K562 (cell line): Measurements from ENCODE around the gene DCST1. TPM values are rescaled to one million over a fixed set of nuclear protein-coding genes. Genes with fewer than 3 reads are reported as not detected.

Source experiments
- ATAC-seq: fragments of 200-7000 bp; cut with Tn5 transposase; 3 replicates; pipeline ENCODE4 v1.9.1; 2020; ENCODE audit warnings: moderate library complexity
- BruUV-seq: library from RNA; stranded (reverse); fragments of 400-500 nt; replicated peaks from 2 replicates; lab custom pipeline; 2021; lab: Mats Ljungman, UMichigan
- CTCF ChIA-PET: fragments of 300-600 bp; formaldehyde crosslinking; extraction: SDS; loops from one replicate; lab custom pipeline; 2021; ENCODE audit warnings: low intra/inter-chr PET ratio; lab: Yijun Ruan, JAX
- POLR2A ChIA-PET: fragments of 300-600, 350-650 bp; sonication (Branson Sonifier 250); formaldehyde crosslinking; extraction: SDS; loops from one replicate; lab custom pipeline; 2021; ENCODE audit warnings: antibody characterized with exemption, inconsistent platforms; lab: Yijun Ruan, JAX
- DNase-seq, 4 experiments: peaks; one replicate each; pipeline versions ENCODE4 v3.0.0 to v3.0.0-alpha.2; 2011 to 2018; ENCODE audit warnings: low spot score in 3 of 4, mixed read lengths in 3 of 4; ENCODE audit errors: extremely low read depth in 1 of 4
- FAIRE-seq: peaks from 2 replicates; lab custom pipeline; 2011; peaks lifted over from hg19 to GRCh38; lab: Jason Lieb, UNC
- H2AFZ ChIP-seq: 2 replicates; pipeline ENCODE4 v1.6.0; 2011; ENCODE audit warnings: low read depth, low read length, control low read depth, inconsistent platforms
- H3K27ac ChIP-seq: fragments of 200-600 bp; 3 replicates; pipeline ENCODE4 v1.8.0; 2011; ENCODE audit warnings: low read depth, mild to moderate bottlenecking, control low read depth, inconsistent platforms, low read length, moderate library complexity, mixed read lengths; ENCODE audit errors: extremely low read depth
- H3K27me3 ChIP-seq, 2 experiments: fragments of 300-600 bp in 1 of 2; 2 replicates in 1 of 2; 3 replicates in 1 of 2; pipeline versions ENCODE4 v1.6.0 to v1.8.0; 2011; ENCODE audit warnings: inconsistent platforms in 2 of 2, low read length in 2 of 2, mild to moderate bottlenecking in 1 of 2, mixed read lengths in 1 of 2, moderate library complexity in 1 of 2; ENCODE audit not compliant: control insufficient read depth in 2 of 2, insufficient read depth in 2 of 2
- H3K36me3 ChIP-seq: fragments of 300-600 bp; 3 replicates; pipeline ENCODE4 v1.8.0; 2011; ENCODE audit warnings: mild to moderate bottlenecking, low read length, inconsistent platforms; ENCODE audit not compliant: control insufficient read depth, insufficient read depth
- H3K4me1 ChIP-seq, 2 experiments: fragments of 200-600 bp in 1 of 2; replicated peaks in 1 of 2; 2 replicates in 1 of 2; 3 replicates in 1 of 2; pipeline versions ENCODE4 v1.5.1 to v1.8.0; 2011; ENCODE audit warnings: inconsistent platforms in 2 of 2, low read length in 2 of 2, mild to moderate bottlenecking in 1 of 2, mixed read lengths in 1 of 2, moderate library complexity in 1 of 2; ENCODE audit not compliant: control insufficient read depth in 2 of 2, insufficient read depth in 2 of 2
- H3K4me2 ChIP-seq: 2 replicates; pipeline ENCODE4 v1.6.1; 2011; ENCODE audit warnings: low read length, control low read depth, inconsistent platforms, mixed read lengths; ENCODE audit not compliant: insufficient read depth
- H3K4me3 ChIP-seq: fragments of 200-600 bp; sonication (generic), shearing (Covaris generic); 2 replicates; pipeline ENCODE4 v1.5.1; 2016; ENCODE audit warnings: control low read depth, inconsistent platforms
- H3K79me2 ChIP-seq: fragments of 200-600 bp; 3 replicates; pipeline ENCODE4 v1.8.0; 2011; ENCODE audit warnings: low read length, inconsistent platforms; ENCODE audit not compliant: control insufficient read depth, insufficient read depth
- H3K9ac ChIP-seq, 2 experiments: 2 replicates each; pipeline versions ENCODE4 v1.6.0 to v1.6.1; 2011; ENCODE audit warnings: low read depth in 2 of 2, low read length in 2 of 2, control low read depth in 1 of 2, inconsistent platforms in 1 of 2, mild to moderate bottlenecking in 1 of 2, mixed read lengths in 1 of 2; ENCODE audit not compliant: insufficient read depth in 1 of 2
- H3K9me1 ChIP-seq: one replicate; pipeline ENCODE4 v1.6.0; 2011; ENCODE audit warnings: inconsistent platforms, mild to moderate bottlenecking, low read length, moderate library complexity; ENCODE audit not compliant: control insufficient read depth, insufficient read depth
- H3K9me3 ChIP-seq: replicated peaks from 2 replicates; pipeline ENCODE4 v1.5.1; 2011; ENCODE audit warnings: low read depth, low read length, inconsistent platforms; ENCODE audit not compliant: control insufficient read depth, insufficient read depth
- H4K20me1 ChIP-seq: replicated peaks from 2 replicates; pipeline ENCODE4 v1.6.1; 2011; ENCODE audit warnings: low read length, inconsistent platforms, mixed read lengths; ENCODE audit not compliant: control insufficient read depth, insufficient read depth
- KHSRP ChIP-seq: fragments of 450-650 bp; IDR thresholded peaks from 2 replicates; pipeline ENCODE4 v1.6.1; 2017
- NFXL1 ChIP-seq: fragments of 450-650 bp; formaldehyde crosslinking; IDR thresholded peaks from 2 replicates; pipeline ENCODE4 v1.4.0; 2021; ENCODE audit warnings: mild to moderate bottlenecking
- ZNF143 ChIP-seq: sonication (generic); formaldehyde crosslinking; IDR thresholded peaks from 2 replicates; pipeline ENCODE4 v1.9.0; 2022; ENCODE audit warnings: mild to moderate bottlenecking, missing genetic modification reagents
- WGBS: fragments of 100-300 bp; shearing (Covaris generic); methylation state at CpG from one replicate; pipeline ENCODE4 v1.1.6; 2016; ENCODE audit warnings: low coverage, mixed read lengths; ENCODE audit not compliant: insufficient coverage; ENCODE audit errors: missing lambda C conversion rate; 5-methylcytosine and 5-hydroxymethylcytosine counted together
- in situ Hi-C: fragments of 300-500 bp; cut with MboI; formaldehyde crosslinking; loops from 4 replicates; pipeline ENCODE4 v1.15.0; 2018; ENCODE audit warnings: inconsistent platforms, mixed read lengths
- intact Hi-C: fragments of 100-400 bp; cut with micrococcal nuclease; formaldehyde crosslinking; loops from 2 replicates; pipeline ENCODE4 v1.14.2; 2022
- polyA plus RNA-seq, 8 experiments: library from polyadenylated mRNA; depleted of rRNA in 4 of 8; stranded (reverse) in 5 of 8; unstranded in 3 of 8; fragments of >200 nt; fragmentation: Nextera tagmentation in 2 of 8; fragmentation: Illumina TruSeq in 1 of 8; extraction: Ambion mirVana in 2 of 8; extraction: Trizol in 1 of 8; gene quantifications; 2 replicates each; pipeline versions ENCODE4 v1.2.1 to v1.2.3, GENCODE V29; 2011 to 2014; ENCODE audit warnings: inconsistent platforms in 1 of 8, missing spikeins in 1 of 8
- total RNA-seq, 7 experiments: library from RNA; depleted of rRNA in 6 of 7; stranded (reverse); fragments of >200 nt in 6 of 7; fragmentation: Illumina TruSeq in 2 of 7; extraction: Trizol in 2 of 7; gene quantifications; 2 replicates each; pipeline versions ENCODE4 v1.2.1 to v1.2.3, GENCODE V29; 2011 to 2021; ENCODE audit warnings: low replicate concordance in 1 of 7
- TF ChIP-seq, protein P1 (sequence below): fragments of 250-450 bp; sonication (Bioruptor Pico); IDR thresholded peaks from 2 replicates; pipeline ENCODE4 v1.5.0; 2021; ENCODE audit warnings: mild to moderate bottlenecking, borderline replicate concordance

Gene DCST1
- total and polyA plus RNA-seq, 9 of the 15 experiments (the other 6 are each of a cell fraction or from before 2014, with no cell fraction given) = not detected

DNA sequence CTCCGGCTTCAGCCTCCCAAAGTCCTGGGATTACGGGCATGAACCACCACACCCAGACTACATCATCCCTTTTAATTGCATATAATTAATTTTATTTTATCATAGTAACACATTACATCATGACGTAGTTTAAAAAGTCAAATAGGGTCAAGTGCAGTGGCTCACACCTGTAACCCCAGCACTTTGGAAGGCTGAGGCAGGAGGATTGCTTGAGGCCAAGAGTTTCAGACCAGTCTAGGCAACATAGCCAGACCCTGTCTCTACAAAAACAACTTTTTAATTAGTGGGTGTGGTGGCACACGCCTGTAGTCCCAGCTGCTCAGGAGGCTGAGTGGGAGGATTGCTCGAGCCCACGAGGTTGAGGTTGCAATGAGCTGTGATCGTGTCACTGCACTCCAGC is 65.7 kb downstream of the DCST1 start:
- H3K4me3 ChIP-seq = no peak overlapping the region
- H2AFZ ChIP-seq = no peak overlapping the region
- no peak overlapping the region for H3K9ac ChIP-seq
- no TSS peak for BruUV-seq
- DNase-seq (no peak), ATAC-seq (no peak), FAIRE-seq (no peak)
- in situ Hi-C loops (loop anchor here (10.0 kb wide), 1 partner anchor 495 kb away; no protein-coding TSS in a partner anchor), intact Hi-C loops (loop anchor here (10.0 kb wide), 1 partner anchor 495 kb away; no protein-coding TSS in a partner anchor)
- no peaks in the 10 kb centered on the region for H3K9me3 ChIP-seq
- no peaks in the 10 kb centered on the region; a peak in 2 of 5 replicates for H3K4me1 ChIP-seq
- TF ChIP-seq, protein P1, sequence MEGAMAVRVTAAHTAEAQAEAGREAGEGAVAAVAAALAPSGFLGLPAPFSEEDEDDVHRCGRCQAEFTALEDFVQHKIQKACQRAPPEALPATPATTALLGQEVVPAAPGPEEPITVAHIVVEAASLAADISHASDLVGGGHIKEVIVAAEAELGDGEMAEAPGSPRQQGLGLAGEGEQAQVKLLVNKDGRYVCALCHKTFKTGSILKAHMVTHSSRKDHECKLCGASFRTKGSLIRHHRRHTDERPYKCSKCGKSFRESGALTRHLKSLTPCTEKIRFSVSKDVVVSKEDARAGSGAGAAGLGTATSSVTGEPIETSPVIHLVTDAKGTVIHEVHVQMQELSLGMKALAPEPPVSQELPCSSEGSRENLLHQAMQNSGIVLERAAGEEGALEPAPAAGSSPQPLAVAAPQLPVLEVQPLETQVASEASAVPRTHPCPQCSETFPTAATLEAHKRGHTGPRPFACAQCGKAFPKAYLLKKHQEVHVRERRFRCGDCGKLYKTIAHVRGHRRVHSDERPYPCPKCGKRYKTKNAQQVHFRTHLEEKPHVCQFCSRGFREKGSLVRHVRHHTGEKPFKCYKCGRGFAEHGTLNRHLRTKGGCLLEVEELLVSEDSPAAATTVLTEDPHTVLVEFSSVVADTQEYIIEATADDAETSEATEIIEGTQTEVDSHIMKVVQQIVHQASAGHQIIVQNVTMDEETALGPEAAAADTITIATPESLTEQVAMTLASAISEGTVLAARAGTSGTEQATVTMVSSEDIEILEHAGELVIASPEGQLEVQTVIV = no peak
- no peak for TF ChIP-seq ZNF143
- no peak for TF ChIP-seq NFXL1
- TF ChIP-seq KHSRP = no peak
- ChIA-PET POLR2A (no interaction called here), CTCF (no interaction called here)
- H3K27me3 ChIP-seq = peaks cover 0 to 3% of the 10 kb centered on the region in 2 experiments; a peak in 1 of 5 replicates
- WGBS = 30% methylated on average over 7 of the region's 7 CpGs
- no peaks in the 10 kb centered on the region for H3K36me3 ChIP-seq
- H3K4me2 ChIP-seq = no peak overlapping the region
- H3K9me1 ChIP-seq = no peaks in the 10 kb centered on the region
- no peaks in the 10 kb centered on the region for H3K79me2 ChIP-seq
- H3K27ac ChIP-seq = no peak overlapping the region
- no peaks in the 10 kb centered on the region for H4K20me1 ChIP-seq

Other genes with a start within 250 kb of the DCST1 start
Only the 7 nearest of the 24 such genes appear.
- gene FLAD1, start 50.5 kb upstream of the DCST1 start, total RNA-seq (2014; rRNA removed) = 67.0 and 87.6 TPM in 2 replicates
- 41.3 and 56.1 TPM in 2 replicates for gene FLAD1, start 50.5 kb upstream of the DCST1 start, total RNA-seq (2014; rRNA removed; fragmentation: Illumina TruSeq; extraction: Trizol)
- gene FLAD1, start 50.5 kb upstream of the DCST1 start, total RNA-seq (2015; rRNA removed; fragmentation: Illumina TruSeq; extraction: Trizol) = 65.8 and 68.6 TPM in 2 replicates
- gene FLAD1, start 50.5 kb upstream of the DCST1 start, total RNA-seq (2021) = 74.4 and 79.8 TPM in 2 replicates
- 61.2 and 75.6 TPM in 2 replicates for gene FLAD1, start 50.5 kb upstream of the DCST1 start, polyA plus RNA-seq (2011; rRNA removed)
- gene FLAD1, start 50.5 kb upstream of the DCST1 start, polyA plus RNA-seq (2014; fragmentation: Illumina TruSeq; extraction: Trizol) = 78.8 and 82.3 TPM in 2 replicates
- gene FLAD1, start 50.5 kb upstream of the DCST1 start, polyA plus RNA-seq (2014; fragmentation: Nextera tagmentation; extraction: Ambion mirVana) = 10 to 100 TPM; 24.9 to 46.7 TPM
- 85.8 and 98.9 TPM in 2 replicates for gene FLAD1, start 50.5 kb upstream of the DCST1 start, polyA plus RNA-seq (2014; rRNA removed)
- 0.24 and 0.86 TPM in 2 replicates for gene LENEP, start 40.2 kb upstream of the DCST1 start, total RNA-seq (2014; rRNA removed)
- 0.47 TPM in 1 of 2 replicates, not detected in the other for gene LENEP, start 40.2 kb upstream of the DCST1 start, total RNA-seq (2014; rRNA removed; fragmentation: Illumina TruSeq; extraction: Trizol)
- 0.45 and 0.87 TPM in 2 replicates for gene LENEP, start 40.2 kb upstream of the DCST1 start, total RNA-seq (2015; rRNA removed; fragmentation: Illumina TruSeq; extraction: Trizol)
- 0.56 TPM in 1 of 2 replicates, not detected in the other for gene LENEP, start 40.2 kb upstream of the DCST1 start, total RNA-seq (2021)
- gene LENEP, start 40.2 kb upstream of the DCST1 start, polyA plus RNA-seq (2011; rRNA removed) = not detected in 2 replicates
- gene LENEP, start 40.2 kb upstream of the DCST1 start, polyA plus RNA-seq (2014; fragmentation: Illumina TruSeq; extraction: Trizol) = not detected in 2 replicates
- gene LENEP, start 40.2 kb upstream of the DCST1 start, polyA plus RNA-seq (2014; fragmentation: Nextera tagmentation; extraction: Ambion mirVana) = not detected
- gene LENEP, start 40.2 kb upstream of the DCST1 start, polyA plus RNA-seq (2014; rRNA removed) = 0.23 and 0.35 TPM in 2 replicates
- gene ZBTB7B, start 31.0 kb upstream of the DCST1 start, total RNA-seq (2014; rRNA removed) = 31.3 and 40.6 TPM in 2 replicates
- gene ZBTB7B, start 31.0 kb upstream of the DCST1 start, total RNA-seq (2014; rRNA removed; fragmentation: Illumina TruSeq; extraction: Trizol) = 6.7 and 6.9 TPM in 2 replicates
- gene ZBTB7B, start 31.0 kb upstream of the DCST1 start, total RNA-seq (2015; rRNA removed; fragmentation: Illumina TruSeq; extraction: Trizol) = 21.9 and 23.3 TPM in 2 replicates
- gene ZBTB7B, start 31.0 kb upstream of the DCST1 start, total RNA-seq (2021) = 46.5 and 48.2 TPM in 2 replicates
- 15.2 and 22.8 TPM in 2 replicates for gene ZBTB7B, start 31.0 kb upstream of the DCST1 start, polyA plus RNA-seq (2011; rRNA removed)
- 13.5 and 25.7 TPM in 2 replicates for gene ZBTB7B, start 31.0 kb upstream of the DCST1 start, polyA plus RNA-seq (2014; fragmentation: Illumina TruSeq; extraction: Trizol)
- under 1 TPM; 0.04 to 0.08 TPM for gene ZBTB7B, start 31.0 kb upstream of the DCST1 start, polyA plus RNA-seq (2014; fragmentation: Nextera tagmentation; extraction: Ambion mirVana)
- gene ZBTB7B, start 31.0 kb upstream of the DCST1 start, polyA plus RNA-seq (2014; rRNA removed) = 23.2 and 28.7 TPM in 2 replicates
- 0.12 TPM in 1 of 2 replicates, not detected in the other for gene DCST2, start within 50 bp of the DCST1 start, total RNA-seq (2014; rRNA removed)
- 0.11 TPM in 1 of 2 replicates, not detected in the other for gene DCST2, start within 50 bp of the DCST1 start, total RNA-seq (2014; rRNA removed; fragmentation: Illumina TruSeq; extraction: Trizol)
- gene DCST2, start within 50 bp of the DCST1 start, total RNA-seq (2015; rRNA removed; fragmentation: Illumina TruSeq; extraction: Trizol) = 0.11 TPM in 1 of 2 replicates, not detected in the other
- 0.09 and 0.40 TPM in 2 replicates for gene DCST2, start within 50 bp of the DCST1 start, total RNA-seq (2021)
- gene DCST2, start within 50 bp of the DCST1 start, polyA plus RNA-seq (2011; rRNA removed) = 0.49 and 1.1 TPM in 2 replicates
- gene DCST2, start within 50 bp of the DCST1 start, polyA plus RNA-seq (2014; fragmentation: Illumina TruSeq; extraction: Trizol) = 0.10 TPM in 1 of 2 replicates, not detected in the other
- not detected for gene DCST2, start within 50 bp of the DCST1 start, polyA plus RNA-seq (2014; fragmentation: Nextera tagmentation; extraction: Ambion mirVana)
- 0.22 and 0.37 TPM in 2 replicates for gene DCST2, start within 50 bp of the DCST1 start, polyA plus RNA-seq (2014; rRNA removed)
- 35.9 and 61.0 TPM in 2 replicates for gene ADAM15, start 17.5 kb downstream of the DCST1 start, total RNA-seq (2014; rRNA removed)
- 10.1 and 15.2 TPM in 2 replicates for gene ADAM15, start 17.5 kb downstream of the DCST1 start, total RNA-seq (2014; rRNA removed; fragmentation: Illumina TruSeq; extraction: Trizol)
- gene ADAM15, start 17.5 kb downstream of the DCST1 start, total RNA-seq (2015; rRNA removed; fragmentation: Illumina TruSeq; extraction: Trizol) = 34.3 and 35.4 TPM in 2 replicates
- gene ADAM15, start 17.5 kb downstream of the DCST1 start, total RNA-seq (2021) = 67.8 and 72.3 TPM in 2 replicates
- gene ADAM15, start 17.5 kb downstream of the DCST1 start, polyA plus RNA-seq (2011; rRNA removed) = 29.8 and 54.7 TPM in 2 replicates
- gene ADAM15, start 17.5 kb downstream of the DCST1 start, polyA plus RNA-seq (2014; fragmentation: Illumina TruSeq; extraction: Trizol) = 32.8 and 39.7 TPM in 2 replicates
- 1 to 10 TPM in 1 of 2 experiments, under 1 TPM in 1; 0.69 to 2.6 TPM for gene ADAM15, start 17.5 kb downstream of the DCST1 start, polyA plus RNA-seq (2014; fragmentation: Nextera tagmentation; extraction: Ambion mirVana)
- 53.2 and 66.2 TPM in 2 replicates for gene ADAM15, start 17.5 kb downstream of the DCST1 start, polyA plus RNA-seq (2014; rRNA removed)
- gene EFNA4, start 29.9 kb downstream of the DCST1 start, total RNA-seq (2014; rRNA removed) = 7.4 and 10.6 TPM in 2 replicates
- 2.0 and 2.9 TPM in 2 replicates for gene EFNA4, start 29.9 kb downstream of the DCST1 start, total RNA-seq (2014; rRNA removed; fragmentation: Illumina TruSeq; extraction: Trizol)
- 5.7 and 5.9 TPM in 2 replicates for gene EFNA4, start 29.9 kb downstream of the DCST1 start, total RNA-seq (2015; rRNA removed; fragmentation: Illumina TruSeq; extraction: Trizol)
- 4.7 and 6.1 TPM in 2 replicates for gene EFNA4, start 29.9 kb downstream of the DCST1 start, total RNA-seq (2021)
- 6.5 and 10.2 TPM in 2 replicates for gene EFNA4, start 29.9 kb downstream of the DCST1 start, polyA plus RNA-seq (2011; rRNA removed)
- gene EFNA4, start 29.9 kb downstream of the DCST1 start, polyA plus RNA-seq (2014; fragmentation: Illumina TruSeq; extraction: Trizol) = 6.1 and 6.2 TPM in 2 replicates
- under 1 TPM; 0.68 to 0.89 TPM for gene EFNA4, start 29.9 kb downstream of the DCST1 start, polyA plus RNA-seq (2014; fragmentation: Nextera tagmentation; extraction: Ambion mirVana)
- 5.9 and 6.5 TPM in 2 replicates for gene EFNA4, start 29.9 kb downstream of the DCST1 start, polyA plus RNA-seq (2014; rRNA removed)
- 4.5 and 8.6 TPM in 2 replicates for gene EFNA3, start 45.0 kb downstream of the DCST1 start, total RNA-seq (2014; rRNA removed)
- 1.7 and 3.3 TPM in 2 replicates for gene EFNA3, start 45.0 kb downstream of the DCST1 start, total RNA-seq (2014; rRNA removed; fragmentation: Illumina TruSeq; extraction: Trizol)
- 4.7 and 4.9 TPM in 2 replicates for gene EFNA3, start 45.0 kb downstream of the DCST1 start, total RNA-seq (2015; rRNA removed; fragmentation: Illumina TruSeq; extraction: Trizol)
- gene EFNA3, start 45.0 kb downstream of the DCST1 start, total RNA-seq (2021) = 6.2 and 7.1 TPM in 2 replicates
- 7.3 and 10.9 TPM in 2 replicates for gene EFNA3, start 45.0 kb downstream of the DCST1 start, polyA plus RNA-seq (2011; rRNA removed)
- 7.9 and 9.3 TPM in 2 replicates for gene EFNA3, start 45.0 kb downstream of the DCST1 start, polyA plus RNA-seq (2014; fragmentation: Illumina TruSeq; extraction: Trizol)
- under 1 TPM; 0.59 to 0.63 TPM for gene EFNA3, start 45.0 kb downstream of the DCST1 start, polyA plus RNA-seq (2014; fragmentation: Nextera tagmentation; extraction: Ambion mirVana)
- 4.8 and 6.8 TPM in 2 replicates for gene EFNA3, start 45.0 kb downstream of the DCST1 start, polyA plus RNA-seq (2014; rRNA removed)